ENCODE data around the gene PDGFB.

- no peak for TF ChIP-seq POLR2AphosphoS5 (IDR thresholded peaks at IDR 0.05; ENCODE audit: insufficient read depth in 1 of 2, low read depth in 1 of 2)
- no peak for TF ChIP-seq CTCF (IDR thresholded peaks at IDR 0.05)
Observed at GRCh38 chr22:39237318-39238100, 7.3 kb downstream of the PDGFB start.

All from vagina (tissue), 2 donors.